ENCODE data around the gene TMEM256. TPM values are rescaled to one million over a fixed set of nuclear protein-coding genes. Genes with fewer than 3 reads are reported as not detected.

The TMEM256 gene
- total and polyA plus RNA-seq, 9 of the 15 experiments (the other 6 are each of a cell fraction or from before 2014, with no cell fraction given): 43.4 to 177 (median 68.5) TPM

DNA sequence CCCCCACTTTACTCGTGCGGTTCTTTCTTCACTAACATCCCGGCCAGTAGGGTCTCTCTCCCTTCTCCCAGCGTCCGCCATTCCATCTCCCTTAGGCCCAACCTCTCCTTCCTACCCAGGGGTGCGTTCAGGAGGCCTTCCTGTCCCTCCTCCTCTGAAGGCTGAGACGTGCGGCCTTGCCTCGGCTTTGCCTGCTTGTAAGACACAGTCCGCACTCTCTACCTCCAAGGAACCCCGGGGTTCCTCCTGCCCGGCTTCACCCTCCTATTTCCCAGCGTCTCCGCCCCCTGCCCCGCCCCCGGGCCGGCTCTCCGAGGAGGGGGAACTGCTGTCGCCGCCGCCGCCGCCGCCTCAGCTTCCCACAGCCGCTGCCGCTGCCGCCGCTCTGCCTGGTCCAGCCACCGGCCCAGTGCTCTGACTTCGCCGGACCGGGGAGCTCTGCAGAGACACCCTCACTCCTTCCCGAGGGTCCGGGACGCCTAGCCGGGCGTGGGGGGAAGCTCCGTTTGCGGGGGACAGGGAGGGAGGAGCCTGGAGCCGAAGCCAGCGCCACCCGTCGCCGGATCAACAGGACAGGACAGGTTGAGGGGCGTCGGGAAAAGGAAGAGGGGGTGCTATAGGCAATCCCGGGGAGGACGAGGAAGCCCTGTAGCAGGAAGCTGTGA, 34.2 kb upstream of the TMEM256 start:
- intact Hi-C loops (cut with micrococcal nuclease): loop anchor here (5.0 kb wide), 2 partner anchors 36 to 44 kb away; partner anchors contain the start of genes POLR2A, SLC35G6 and TMEM256
- WGBS (ENCODE audit: insufficient coverage, low coverage, missing lambda C conversion rate): 20% methylated on average over 10 of the region's 48 CpGs
- Histone ChIP-seq H3K27ac (ENCODE audit: extremely low read depth, low read depth, low read length) (peak overlapping the region; percentile 62; the same call in 1 of the 3 replicates), H3K9ac (ENCODE audit: insufficient read depth in 1 of 2, low read depth in 2 of 2, low read length in 2 of 2) (peak overlapping the region; percentile 68 to 92; a peak in 3 of 4 replicates), H3K9me3 (replicated peaks; ENCODE audit: control insufficient read depth, insufficient read depth, low read depth, low read length) (no peaks in the 10 kb centered on the region), H3K79me2 (ENCODE audit: control insufficient read depth, insufficient read depth, low read length) (peaks cover 7% of the 10 kb centered on the region; the same call in 2 of the 3 replicates), H3K4me3 (peak overlapping the region; percentile 52), H4K20me1 (replicated peaks; ENCODE audit: control insufficient read depth, insufficient read depth, low read length) (no peaks in the 10 kb centered on the region), H3K36me3 (ENCODE audit: control insufficient read depth, insufficient read depth, low read length) (no peaks in the 10 kb centered on the region), H3K4me2 (ENCODE audit: insufficient read depth, low read length) (peak overlapping the region; percentile 76), H3K4me1 (replicated peaks in 1 of 2; ENCODE audit: control insufficient read depth in 2 of 2, insufficient read depth in 2 of 2, low read length in 2 of 2) (peaks cover 20 to 69% of the 10 kb centered on the region in 2 experiments; a peak in 4 of 5 replicates), H3K27me3 (ENCODE audit: control insufficient read depth in 2 of 2, insufficient read depth in 2 of 2, low read length in 2 of 2) (no peaks in the 10 kb centered on the region), H3K9me1 (ENCODE audit: control insufficient read depth, insufficient read depth, low read length) (peaks cover 3% of the 10 kb centered on the region), H2AFZ (ENCODE audit: low read depth, low read length) (peak overlapping the region; percentile 89)
- ChIA-PET CTCF (ENCODE audit: low intra/inter-chr PET ratio) (no interaction called here), POLR2A (interaction anchor here (1.0 to 4.2 kb wide), 3 partner anchors 16 to 85 kb away, joined by 3 to 21 read pairs (median 3); partner anchors contain the start of gene POLR2A)
- no TSS peak for BruUV-seq (replicated peaks)
- ATAC-seq (peak; percentile 64), FAIRE-seq (no peak), DNase-seq (ENCODE audit: extremely low read depth in 1 of 4, low spot score in 3 of 4) (peak; percentile 53 to 74 (median 57))
- in situ Hi-C loops (cut with MboI): no loop called here
- TF ChIP-seq NRF1 (conservative IDR thresholded peaks at IDR 0.05 in 1 of 2, IDR thresholded peaks at IDR 0.05 in 1 of 2): 0 out of 4 replicates have a peak, but pooled peaks of 1 of the 2 experiments have one; percentile 21
- no peak for TF ChIP-seq TCF3 (CRISPR knock-in tag; IDR thresholded peaks at IDR 0.05)
- TF ChIP-seq PHF20 (IDR thresholded peaks at IDR 0.05; ENCODE audit: partially characterized antibody): no peak
- 0 out of 4 replicates have a peak, but pooled peaks of 1 of the 2 experiments have one; percentile 4 for TF ChIP-seq UBTF (IDR thresholded peaks at IDR 0.05; ENCODE audit: borderline replicate concordance in 1 of 2, low read depth in 2 of 2, low read length in 2 of 2)
- peak; percentile 32; the same call in 1 of the 2 replicates for TF ChIP-seq ZBTB33 (CRISPR knock-in tag; IDR thresholded peaks at IDR 0.05)
- TF ChIP-seq WHSC1 (IDR thresholded peaks at IDR 0.05; ENCODE audit: low read length): no peak
- TF ChIP-seq SP1 (CRISPR knock-in tag; IDR thresholded peaks at IDR 0.05): no peak
- TF ChIP-seq E2F6 (IDR thresholded peaks at IDR 0.05; ENCODE audit: borderline replicate concordance in 1 of 2, extremely low read depth in 1 of 2, insufficient read depth in 1 of 2, insufficient read length in 1 of 2, low read depth in 1 of 2, low read length in 1 of 2, poor library complexity in 1 of 2, severe bottlenecking in 1 of 2): peak in 1 of 2 experiments; percentile 38
- peak; percentile 57 for TF ChIP-seq RBFOX2 (IDR thresholded peaks at IDR 0.05; ENCODE audit: low read depth, low read length)
- TF ChIP-seq POLR2G (IDR thresholded peaks at IDR 0.05; ENCODE audit: low read depth, low read length): peak; percentile 63
- 0 out of 2 replicates have a peak, but pooled peaks have one; percentile 0 for TF ChIP-seq ZNF316 (IDR thresholded peaks at IDR 0.05)
- TF ChIP-seq CTBP1 (IDR thresholded peaks at IDR 0.05; ENCODE audit: borderline replicate concordance): peak; percentile 30; the same call in 1 of the 2 replicates
- TF ChIP-seq ZFX (CRISPR knock-in tag; IDR thresholded peaks at IDR 0.05): peak; percentile 46
- TF ChIP-seq PHF8 (IDR thresholded peaks at IDR 0.05; ENCODE audit: borderline replicate concordance, low read length): peak; percentile 33; the same call in 1 of the 2 replicates
- TF ChIP-seq CXXC5 (CRISPR knock-in tag; IDR thresholded peaks at IDR 0.05): 0 out of 2 replicates have a peak, but pooled peaks have one; percentile 25
- peak; percentile 49 for TF ChIP-seq EGR1 (conservative IDR thresholded peaks at IDR 0.05)
